SK-N-MC (cell line): ENCODE measurements around the gene RASAL1.

ENCODE experiments used
- EZH2 ChIP-seq: fragments of 200-600 bp; sonication (generic); IDR thresholded peaks from one replicate; pipeline ENCODE4 v1.6.1; 2017; ENCODE audit warnings: antibody characterized with exemption
- POLR2AphosphoS5 ChIP-seq: IDR thresholded peaks from 2 replicates; pipeline ENCODE4 v1.6.1; 2012; ENCODE audit warnings: mild to moderate bottlenecking, low read depth, low read length, borderline replicate concordance

- TF ChIP-seq POLR2AphosphoS5 (no peak), EZH2 (no peak)
Observed at GRCh38 chr12:113167868-113168267, 32.3 kb upstream of the RASAL1 start.
